Measurements from ENCODE around the gene ERBB3. TPM values are rescaled to one million over a fixed set of nuclear protein-coding genes. Genes with fewer than 3 reads are reported as not detected.

Gene ERBB3
- total RNA-seq, 1 experiment from 2014 or later, result 56.5 TPM

DNA sequence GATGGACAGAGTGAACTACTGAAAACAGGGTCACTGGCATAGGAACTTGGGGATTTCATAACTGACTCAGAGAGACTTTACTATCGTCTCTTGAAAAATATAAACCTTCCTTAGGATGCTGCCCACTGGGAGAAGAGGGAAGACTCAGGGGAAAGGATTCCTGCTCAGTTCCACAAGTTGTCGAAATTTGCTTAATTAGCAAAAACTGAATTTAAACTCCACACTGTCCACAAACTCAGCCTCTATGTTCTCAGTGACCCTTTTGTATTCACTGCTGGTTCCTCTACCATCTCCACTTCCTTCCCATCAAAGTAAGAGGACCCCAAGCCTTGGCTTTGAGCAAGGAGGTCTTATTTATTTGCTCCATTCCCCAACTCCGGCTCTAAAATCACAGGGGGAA lies 65.3 kb downstream of the ERBB3 start:
- Histone ChIP-seq H3K27me3 (ENCODE audit: insufficient read depth, low read length) (no peaks in the 10 kb centered on the region), H2AK5ac (ENCODE audit: insufficient read length, low read length) (no peak overlapping the region), H3K18ac (ENCODE audit: insufficient read length, low read depth, low read length) (no peak overlapping the region), H4K8ac (replicated peaks; ENCODE audit: insufficient read length, low read depth, low read length) (no peak overlapping the region), H2BK20ac (ENCODE audit: low read depth, low read length, poor library complexity, severe bottlenecking) (no peak overlapping the region), H2AFZ (ENCODE audit: low read length) (no peak overlapping the region), H2BK5ac (ENCODE audit: insufficient read length, low read length) (no peak overlapping the region), H3K23ac (ENCODE audit: insufficient read length, low read depth, low read length) (no peak overlapping the region), H4K91ac (ENCODE audit: insufficient read length, low read depth, low read length) (no peak overlapping the region), H3K56ac (ENCODE audit: insufficient read length, low read depth, low read length) (no peak overlapping the region), H3T11ph (ENCODE audit: low read length) (no peak overlapping the region), H3K4me2 (ENCODE audit: insufficient read depth, insufficient read length, low read length) (no peak overlapping the region), H2BK12ac (ENCODE audit: insufficient read length, low read depth, low read length) (no peak overlapping the region), H4K5ac (ENCODE audit: insufficient read length, low read depth, low read length) (no peak overlapping the region), H3K4ac (ENCODE audit: low read depth, low read length) (no peak overlapping the region), H3K9me3 (ENCODE audit: control insufficient read depth, low read depth, low read length) (no peaks in the 10 kb centered on the region), H3K9ac (ENCODE audit: extremely low read depth, insufficient read length, low read length) (no peak overlapping the region), H2BK120ac (ENCODE audit: low read depth, low read length, poor library complexity, severe bottlenecking) (no peak overlapping the region), H3K27ac (ENCODE audit: insufficient read length, low read depth, low read length) (no peak overlapping the region), H3K4me1 (ENCODE audit: insufficient read depth, low read length) (no peaks in the 10 kb centered on the region), H4K20me1 (ENCODE audit: control insufficient read depth, insufficient read depth, insufficient read length) (no peaks in the 10 kb centered on the region), H3K79me1 (ENCODE audit: insufficient read depth, low read depth, low read length, poor library complexity, severe bottlenecking) (no peaks in the 10 kb centered on the region), H2BK15ac (ENCODE audit: low read depth, low read length) (no peak overlapping the region), H3K23me2 (ENCODE audit: insufficient read length, low read depth, low read length, poor library complexity, severe bottlenecking) (no peaks in the 10 kb centered on the region), H3K79me2 (ENCODE audit: insufficient read depth, low read length) (no peaks in the 10 kb centered on the region), H3K14ac (ENCODE audit: insufficient read depth, low read length) (no peak overlapping the region)
- Mint-ChIP-seq H3K9me3 (no peaks in the 10 kb centered on the region; a peak in 2 of 5 replicates), H3K4me3 (no peak overlapping the region), H3K4me1 (no peaks in the 10 kb centered on the region), H3K36me3 (ENCODE audit: insufficient read depth in 1 of 3, low read depth in 3 of 3) (peaks cover 27 to 56% (median 56%) of the 10 kb centered on the region in 3 experiments), H3K27ac (no peak overlapping the region), H3K27me3 (ENCODE audit: low read depth) (no peaks in the 10 kb centered on the region)
- DNase-seq, result no peak
- no CpG with 5 or more reads among the region's 3 CpGs for WGBS (ENCODE audit: extremely low coverage, insufficient read length, low lambda C conversion rate)
- TF ChIP-seq, protein P1, sequence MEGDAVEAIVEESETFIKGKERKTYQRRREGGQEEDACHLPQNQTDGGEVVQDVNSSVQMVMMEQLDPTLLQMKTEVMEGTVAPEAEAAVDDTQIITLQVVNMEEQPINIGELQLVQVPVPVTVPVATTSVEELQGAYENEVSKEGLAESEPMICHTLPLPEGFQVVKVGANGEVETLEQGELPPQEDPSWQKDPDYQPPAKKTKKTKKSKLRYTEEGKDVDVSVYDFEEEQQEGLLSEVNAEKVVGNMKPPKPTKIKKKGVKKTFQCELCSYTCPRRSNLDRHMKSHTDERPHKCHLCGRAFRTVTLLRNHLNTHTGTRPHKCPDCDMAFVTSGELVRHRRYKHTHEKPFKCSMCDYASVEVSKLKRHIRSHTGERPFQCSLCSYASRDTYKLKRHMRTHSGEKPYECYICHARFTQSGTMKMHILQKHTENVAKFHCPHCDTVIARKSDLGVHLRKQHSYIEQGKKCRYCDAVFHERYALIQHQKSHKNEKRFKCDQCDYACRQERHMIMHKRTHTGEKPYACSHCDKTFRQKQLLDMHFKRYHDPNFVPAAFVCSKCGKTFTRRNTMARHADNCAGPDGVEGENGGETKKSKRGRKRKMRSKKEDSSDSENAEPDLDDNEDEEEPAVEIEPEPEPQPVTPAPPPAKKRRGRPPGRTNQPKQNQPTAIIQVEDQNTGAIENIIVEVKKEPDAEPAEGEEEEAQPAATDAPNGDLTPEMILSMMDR (conservative IDR thresholded peaks at IDR 0.05), result no peak
